Stimulated activated CD4-positive, alpha-beta T cell treated with anti-CD3 and anti-CD28 coated beads, TNF-alpha, amount 100 ng/mL, for 4 hours (primary cell): ENCODE data around the gene PTPRG.
"Not testable (repeated sequence)": the region's sequence is repeated elsewhere in the genome, so short reads cannot be mapped to it uniquely, and the experiment has no call there.

Experiments used
- DNase-seq, 3 experiments: peaks; one replicate each; pipeline ENCODE4 v3.0.0-alpha.2; 2020; ENCODE audit warnings: low read depth in 3 of 3

Gene PTPRG

GRCh38 chr3:62007036-62007435 is 445.7 kb downstream of the PTPRG start:
- no peak for DNase-seq

- DNase-seq: no peak
These were observed 449.6 kb downstream of the PTPRG start for GRCh38 chr3:62010989-62011388.

DNA sequence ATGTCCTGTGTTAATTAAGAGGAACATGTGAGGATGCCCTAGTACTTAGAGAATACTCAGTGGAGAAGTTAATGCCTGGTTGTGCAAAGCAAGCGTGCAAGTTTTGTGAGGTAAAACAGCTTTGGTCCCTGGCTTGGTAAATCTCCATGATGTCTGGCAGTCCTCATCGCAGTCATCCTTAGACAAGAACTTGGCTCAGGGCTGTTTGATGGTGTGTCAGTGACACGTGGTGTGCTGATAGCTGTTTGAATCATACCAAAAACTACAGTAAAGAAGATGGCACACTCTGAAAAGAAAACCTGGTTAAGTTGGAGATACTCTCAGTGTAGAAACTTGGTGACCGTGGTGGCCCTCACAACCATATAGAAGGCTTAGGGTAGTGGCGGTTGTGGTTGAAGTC is 450.3 kb downstream of the PTPRG start:
- DNase-seq: no peak

- DNase-seq: no peak
These were observed 452.6 kb downstream of the PTPRG start for GRCh38 chr3:62013951-62014350.

DNA sequence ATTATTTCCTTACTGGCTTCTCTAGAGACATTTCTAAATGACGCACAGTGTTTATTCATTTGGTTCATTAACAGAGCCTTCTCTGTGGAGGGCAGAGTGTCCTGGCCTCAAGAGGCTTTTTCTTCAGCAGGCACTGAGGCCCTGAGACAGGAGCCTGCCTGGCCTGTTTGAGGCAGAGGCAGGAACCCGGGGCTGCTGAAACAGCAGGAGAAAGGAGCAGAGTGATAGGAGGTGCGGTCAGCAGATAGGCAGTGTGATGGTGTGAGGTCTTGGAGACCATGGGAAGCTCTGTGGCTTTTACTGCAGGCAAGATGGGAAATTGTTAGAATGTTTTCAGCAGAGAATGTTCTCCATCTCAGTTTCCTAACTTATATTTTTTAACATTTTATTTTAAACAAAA is 453.7 kb downstream of the PTPRG start:
- DNase-seq: no peak

- no peak for DNase-seq
These were observed 458.5 kb downstream of the PTPRG start for GRCh38 chr3:62019906-62020305.

GRCh38 chr3:62020706-62021105 is 459.3 kb downstream of the PTPRG start:
- DNase-seq: no peak

DNA sequence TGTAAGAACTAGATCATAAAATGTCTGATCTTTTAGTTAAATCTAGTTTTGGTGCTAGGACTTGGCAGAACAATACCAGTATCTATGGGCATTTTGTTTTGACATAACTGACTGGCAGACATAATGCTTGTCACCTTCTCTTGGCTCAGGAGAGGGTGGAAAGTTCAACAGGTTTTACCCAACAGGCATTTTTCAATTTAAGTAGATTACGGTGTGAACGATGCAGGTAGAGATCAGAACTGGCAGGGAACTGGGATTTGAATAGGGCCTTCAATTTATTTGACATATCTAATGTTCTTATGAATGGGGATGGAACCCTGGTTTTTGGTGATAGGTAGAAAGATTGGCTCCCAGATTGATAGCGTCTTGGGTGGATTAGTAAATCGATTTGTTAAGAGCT is 460.9 kb downstream of the PTPRG start:
- no peak for DNase-seq

DNA sequence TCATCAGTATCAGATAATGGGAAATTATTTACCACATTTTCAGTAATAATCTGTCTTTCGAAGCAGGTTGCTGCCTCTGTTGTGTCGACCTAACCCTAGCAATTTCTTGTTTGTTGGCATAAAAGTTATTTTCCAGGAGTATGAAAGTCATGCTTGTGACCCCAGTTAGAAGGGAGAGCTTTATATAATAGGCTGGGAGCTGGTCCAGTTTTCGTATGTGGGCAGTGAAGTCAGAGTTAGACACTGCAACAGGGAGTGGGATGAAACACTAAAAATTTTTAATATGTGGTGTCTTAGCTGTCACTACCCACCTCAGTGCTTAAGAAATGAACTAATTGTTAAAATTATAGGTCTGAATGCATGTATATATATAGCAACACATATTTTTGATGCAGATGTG is 463.5 kb downstream of the PTPRG start:
- no peak for DNase-seq

GRCh38 chr3:62025913-62026312 is 464.5 kb downstream of the PTPRG start:
- DNase-seq: no peak

DNA sequence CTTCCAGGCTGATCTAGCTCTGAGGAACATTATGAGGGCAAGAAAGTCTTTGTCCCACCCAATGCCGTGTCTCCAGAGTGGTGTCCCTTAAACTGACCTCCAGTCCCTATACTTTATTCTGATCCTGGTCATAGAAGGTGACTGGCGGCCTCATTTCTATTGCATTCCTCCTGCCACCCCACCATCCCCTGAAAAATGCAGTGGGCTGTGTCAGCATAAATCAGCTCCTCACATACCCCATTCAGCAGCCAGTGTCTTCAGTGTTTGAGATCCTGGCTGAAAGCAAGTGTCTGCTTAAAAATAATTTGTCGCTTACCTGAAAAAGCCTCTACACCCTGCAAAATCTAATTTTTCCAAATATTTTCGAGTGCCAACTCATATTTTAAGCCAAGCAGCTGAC is 465.9 kb downstream of the PTPRG start:
- DNase-seq: no peak

DNA sequence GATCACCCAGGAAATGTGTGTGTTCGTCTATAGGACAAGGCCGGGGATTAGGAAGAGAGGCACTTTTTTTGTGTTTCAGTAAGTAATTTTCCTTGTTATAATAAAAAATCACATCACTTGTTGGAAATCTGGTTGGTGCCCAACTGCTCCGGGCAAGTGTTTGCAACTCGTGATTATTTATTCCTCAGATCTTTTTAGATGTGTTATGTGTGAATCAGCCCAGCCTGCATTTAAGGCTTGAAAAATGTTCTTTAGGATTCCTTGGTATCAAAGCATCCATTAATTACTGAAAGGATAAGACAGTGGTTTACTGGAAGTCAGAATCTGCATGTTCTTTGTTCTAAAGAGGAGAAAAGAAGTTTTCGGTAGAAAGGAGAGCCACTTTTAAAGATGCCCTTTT is 466.4 kb downstream of the PTPRG start:
- DNase-seq: no peak

- no peak for DNase-seq
These were observed 466.9 kb downstream of the PTPRG start for GRCh38 chr3:62028236-62028635.

DNA sequence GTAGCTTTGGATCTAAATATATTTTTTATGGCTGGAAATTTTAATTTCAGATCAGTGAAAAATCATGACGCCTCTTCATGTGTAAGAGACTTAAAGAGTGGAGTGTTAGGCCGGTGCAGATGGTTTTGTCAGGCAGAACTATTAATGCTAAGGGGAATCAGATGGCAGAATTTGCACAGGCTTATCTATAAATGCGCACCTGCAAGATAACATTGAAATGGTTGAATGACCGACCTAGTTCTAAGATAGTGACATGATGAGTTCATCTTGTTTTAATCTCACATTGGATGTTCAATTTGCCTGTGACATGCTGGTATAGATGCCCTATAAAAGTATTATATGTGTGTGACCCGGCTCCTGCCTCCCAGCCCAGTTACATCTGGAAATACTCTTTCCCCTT is 471.4 kb downstream of the PTPRG start:
- DNase-seq: no peak

DNA sequence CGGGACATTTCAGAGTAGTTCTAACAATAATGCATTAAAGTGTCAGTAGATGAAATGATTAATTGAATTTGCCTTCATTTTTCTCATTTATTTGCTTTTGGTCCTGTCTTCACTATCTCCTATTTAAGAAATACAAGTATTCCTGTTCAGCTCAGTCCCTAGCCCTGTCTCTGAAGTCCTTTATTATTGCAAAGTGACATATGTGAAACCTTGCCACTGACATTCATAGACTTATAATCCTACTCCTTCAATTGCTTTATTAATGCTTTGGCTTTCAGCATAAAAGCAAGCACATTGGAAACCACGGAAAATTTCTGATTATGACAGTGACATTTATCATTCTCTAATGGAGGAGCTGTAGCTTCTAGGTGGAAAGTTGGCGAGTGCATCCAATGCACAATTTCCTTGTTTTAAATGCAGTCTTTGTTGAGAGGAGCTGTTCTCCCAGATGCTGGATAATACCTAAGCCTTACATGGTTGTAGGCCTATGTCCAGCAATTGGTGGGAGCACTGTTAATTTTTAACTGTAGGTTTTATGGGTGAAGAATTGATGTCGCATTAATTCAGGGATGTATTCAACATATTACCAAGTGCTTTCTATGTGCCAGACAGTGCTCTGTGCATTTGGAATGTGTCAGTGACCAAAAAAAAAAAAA is 474.2 kb downstream of the PTPRG start:
- DNase-seq: no peak

- no peak for DNase-seq
These were observed 475.4 kb downstream of the PTPRG start for GRCh38 chr3:62036726-62037125.

DNA sequence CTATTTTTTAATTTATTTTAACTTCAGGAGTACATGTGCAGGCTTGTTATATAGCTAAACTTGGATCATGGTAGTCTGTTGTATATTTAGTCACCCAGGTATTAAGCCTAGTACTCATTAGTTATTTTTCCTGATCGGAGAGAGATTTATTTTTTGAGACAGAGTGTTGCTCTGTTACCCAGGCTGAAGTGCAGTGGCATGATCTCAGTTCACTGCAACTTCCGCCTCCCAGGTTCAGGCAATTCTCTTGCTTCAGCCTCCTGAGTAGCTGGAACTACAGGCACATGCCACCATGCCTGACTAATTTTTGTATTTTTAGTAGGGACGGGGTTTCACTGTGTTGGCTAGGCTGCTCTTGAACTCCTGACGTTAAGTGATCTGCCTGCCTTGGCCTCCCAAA is 477.4 kb downstream of the PTPRG start:
- DNase-seq: not testable (repeated sequence)

DNA sequence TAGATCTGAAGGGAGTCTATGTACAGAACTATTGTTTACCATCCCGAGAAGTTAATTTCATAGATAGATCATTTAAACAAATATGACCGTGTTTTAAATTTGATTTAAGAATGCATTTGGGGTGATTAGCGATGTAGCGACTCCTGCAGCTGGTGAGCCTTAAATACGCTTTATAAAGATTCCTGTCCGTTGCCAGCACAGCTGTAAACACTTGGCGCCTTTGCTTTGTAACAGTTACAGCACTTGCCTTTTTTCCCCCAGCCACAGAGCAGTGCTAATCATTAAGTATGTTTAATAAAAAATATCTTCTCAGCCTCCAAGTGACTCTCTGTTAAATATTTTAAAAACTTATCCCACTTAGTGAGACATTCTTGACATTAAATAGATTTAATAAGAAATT is 478.2 kb downstream of the PTPRG start:
- DNase-seq: no peak

GRCh38 chr3:62041681-62042080 is 480.3 kb downstream of the PTPRG start:
- DNase-seq: no peak

- DNase-seq: no peak
These were observed 483.6 kb downstream of the PTPRG start for GRCh38 chr3:62044874-62045411.

- DNase-seq: no peak
These were observed 485.0 kb downstream of the PTPRG start for GRCh38 chr3:62046326-62046725.

DNA sequence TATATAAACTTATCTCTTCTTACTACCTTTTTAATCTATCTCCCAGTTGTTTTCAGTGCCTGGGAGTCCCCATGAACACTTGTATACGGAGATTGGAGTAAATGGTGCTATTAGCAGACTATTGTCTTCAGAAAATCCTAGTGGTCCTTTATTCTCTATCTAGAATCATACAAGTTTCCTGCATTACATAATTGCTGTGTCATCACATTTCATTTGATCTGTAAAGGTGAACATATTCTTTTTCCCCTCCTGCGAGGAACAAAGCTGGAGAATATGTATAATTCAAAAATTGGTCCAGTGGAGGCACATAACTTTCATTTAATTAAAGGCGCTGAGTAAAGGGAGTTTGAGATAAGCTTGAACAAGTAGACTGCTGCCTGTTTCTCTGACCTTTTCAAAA is 487.2 kb downstream of the PTPRG start:
- no peak for DNase-seq

DNA sequence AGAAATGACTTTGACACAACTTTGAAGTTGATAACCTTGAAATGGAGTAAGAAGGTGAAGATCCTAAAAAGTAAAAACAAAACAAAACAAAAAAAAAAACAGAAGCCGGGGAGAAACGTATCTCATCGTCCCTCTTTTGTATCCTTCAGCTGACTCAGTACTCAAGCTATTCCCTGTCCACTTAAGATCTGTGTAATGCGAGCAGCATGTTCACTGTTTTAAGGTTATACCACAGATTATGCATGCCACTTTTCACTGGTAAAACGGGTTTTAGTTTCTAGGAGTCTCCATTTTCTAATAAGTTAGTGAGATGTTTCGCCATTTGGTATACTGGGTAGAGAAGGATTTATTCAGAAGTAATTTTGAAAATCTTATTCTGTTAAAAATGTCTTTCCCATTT is 487.7 kb downstream of the PTPRG start:
- no peak for DNase-seq

DNA sequence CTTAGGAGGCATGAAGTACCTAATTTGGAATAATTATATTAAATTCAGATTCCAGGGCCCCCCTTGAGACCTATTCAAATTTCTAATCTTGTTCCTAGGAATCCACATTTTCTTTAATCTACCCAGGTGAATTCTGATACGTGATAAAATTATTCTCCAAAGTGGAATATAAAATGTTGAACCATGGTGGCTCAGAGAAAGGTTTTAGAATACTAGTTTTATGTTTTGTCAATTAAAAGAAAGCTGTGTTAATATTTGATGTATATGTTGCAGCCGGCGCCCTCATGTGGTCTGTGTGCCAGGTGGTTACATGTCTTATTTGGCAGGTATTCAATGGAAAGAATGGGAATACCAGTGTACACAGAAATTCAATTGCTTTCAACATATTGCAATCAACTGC is 490.1 kb downstream of the PTPRG start:
- DNase-seq: no peak
